ENCODE results near the gene KHDRBS2.

The KHDRBS2 gene

DNA sequence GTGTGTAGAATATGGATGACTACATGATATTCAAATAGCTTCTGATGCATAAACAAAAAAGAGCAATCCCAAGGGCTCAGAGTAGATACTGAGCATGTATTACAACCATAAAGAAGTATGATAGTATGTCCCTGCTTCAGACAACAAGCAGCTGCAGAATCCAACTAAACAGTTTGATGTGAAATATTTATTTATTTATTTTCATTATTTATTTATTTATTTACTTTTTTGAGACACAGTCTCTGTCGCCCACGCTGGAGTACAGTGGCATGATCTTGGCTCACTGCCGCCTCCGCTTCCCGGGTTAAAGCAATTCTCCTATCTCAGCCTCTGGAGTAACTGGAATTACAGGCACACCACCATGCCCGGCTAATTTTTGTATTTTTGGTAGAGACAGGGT is 384.3 kb downstream of the KHDRBS2 start:
- Histone ChIP-seq H3K27me3 (ENCODE audit: insufficient read depth, low read depth) (no peaks in the 10 kb centered on the region), H4K20me1 (ENCODE audit: insufficient read depth) (no peaks in the 10 kb centered on the region), H3K27ac (no peak overlapping the region), H3K4me1 (ENCODE audit: low read depth, poor library complexity, severe bottlenecking) (no peaks in the 10 kb centered on the region), H3K4me3 (IDR thresholded peaks at IDR 0.05; ENCODE audit: insufficient read depth, low read depth, low read length) (no peak overlapping the region), H3K4me2 (no peak overlapping the region), H2AFZ (ENCODE audit: low read depth) (no peak overlapping the region), H3K9ac (no peak overlapping the region), H3K79me2 (ENCODE audit: insufficient read depth, low read depth) (no peaks in the 10 kb centered on the region), H3K36me3 (ENCODE audit: insufficient read depth) (no peaks in the 10 kb centered on the region)
- TF ChIP-seq, protein P1, sequence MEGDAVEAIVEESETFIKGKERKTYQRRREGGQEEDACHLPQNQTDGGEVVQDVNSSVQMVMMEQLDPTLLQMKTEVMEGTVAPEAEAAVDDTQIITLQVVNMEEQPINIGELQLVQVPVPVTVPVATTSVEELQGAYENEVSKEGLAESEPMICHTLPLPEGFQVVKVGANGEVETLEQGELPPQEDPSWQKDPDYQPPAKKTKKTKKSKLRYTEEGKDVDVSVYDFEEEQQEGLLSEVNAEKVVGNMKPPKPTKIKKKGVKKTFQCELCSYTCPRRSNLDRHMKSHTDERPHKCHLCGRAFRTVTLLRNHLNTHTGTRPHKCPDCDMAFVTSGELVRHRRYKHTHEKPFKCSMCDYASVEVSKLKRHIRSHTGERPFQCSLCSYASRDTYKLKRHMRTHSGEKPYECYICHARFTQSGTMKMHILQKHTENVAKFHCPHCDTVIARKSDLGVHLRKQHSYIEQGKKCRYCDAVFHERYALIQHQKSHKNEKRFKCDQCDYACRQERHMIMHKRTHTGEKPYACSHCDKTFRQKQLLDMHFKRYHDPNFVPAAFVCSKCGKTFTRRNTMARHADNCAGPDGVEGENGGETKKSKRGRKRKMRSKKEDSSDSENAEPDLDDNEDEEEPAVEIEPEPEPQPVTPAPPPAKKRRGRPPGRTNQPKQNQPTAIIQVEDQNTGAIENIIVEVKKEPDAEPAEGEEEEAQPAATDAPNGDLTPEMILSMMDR (conservative IDR thresholded peaks at IDR 0.05; ENCODE audit: low read depth, low read length), result no peak

DNA sequence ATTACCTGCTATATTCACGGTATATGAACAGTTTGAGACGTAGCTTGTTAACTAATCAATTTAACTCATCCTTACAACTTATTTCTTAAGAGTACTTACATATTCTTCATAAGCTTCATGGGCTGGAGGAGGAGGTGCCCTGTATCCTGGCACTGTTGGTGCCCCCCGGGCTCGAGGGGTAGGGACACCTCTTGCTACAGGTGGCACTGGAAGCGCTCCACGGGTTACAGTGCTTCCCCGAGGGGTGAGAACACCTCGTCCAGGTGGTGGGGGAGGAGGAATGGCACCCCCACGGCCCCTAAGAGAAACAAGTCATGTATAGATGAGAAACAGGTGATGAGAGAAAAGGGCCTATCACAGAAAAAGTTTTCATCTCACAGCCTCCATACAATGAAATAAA is 391.5 kb downstream of the KHDRBS2 start:
- H4K20me1 ChIP-seq (ENCODE audit: insufficient read depth), result no peaks in the 10 kb centered on the region
- H3K4me2 ChIP-seq, result no peak overlapping the region
- H3K36me3 ChIP-seq (ENCODE audit: insufficient read depth), result no peaks in the 10 kb centered on the region
- H3K27me3 ChIP-seq (ENCODE audit: insufficient read depth, low read depth), result no peaks in the 10 kb centered on the region
- H3K27ac ChIP-seq, result no peak overlapping the region
- H3K4me3 ChIP-seq (IDR thresholded peaks at IDR 0.05; ENCODE audit: insufficient read depth, low read depth, low read length), result no peak overlapping the region
- no peaks in the 10 kb centered on the region for H3K79me2 ChIP-seq (ENCODE audit: insufficient read depth, low read depth)
- H3K9ac ChIP-seq, result no peak overlapping the region
- H3K4me1 ChIP-seq (ENCODE audit: low read depth, poor library complexity, severe bottlenecking), result peaks cover 16% of the 10 kb centered on the region
- TF ChIP-seq, protein P1 (conservative IDR thresholded peaks at IDR 0.05; ENCODE audit: low read depth, low read length), result no peak
- H2AFZ ChIP-seq (ENCODE audit: low read depth), result no peak overlapping the region

DNA sequence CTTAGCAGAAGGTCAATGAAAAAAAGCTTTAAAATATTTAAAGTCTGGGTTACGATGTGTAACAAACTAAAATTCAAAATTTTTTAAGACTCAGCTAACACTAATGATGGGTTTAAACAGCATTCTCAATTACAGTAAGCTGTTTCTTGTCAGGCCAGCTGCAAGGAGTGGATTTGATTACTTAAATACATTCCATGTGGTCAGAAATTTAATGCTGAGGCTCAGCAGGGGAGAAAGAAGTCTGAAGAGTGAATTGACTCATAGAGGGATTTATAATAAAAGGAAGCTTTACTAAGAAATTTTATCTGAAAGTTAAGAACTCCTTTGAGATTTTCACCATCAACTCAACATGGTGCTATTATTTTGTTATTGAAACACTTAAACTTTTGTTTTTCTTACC is 398.6 kb downstream of the KHDRBS2 start:
- TF ChIP-seq, protein P1 (conservative IDR thresholded peaks at IDR 0.05; ENCODE audit: low read depth, low read length), result no peak
- no peak overlapping the region for H2AFZ ChIP-seq (ENCODE audit: low read depth)
- peak overlapping the region; percentile 15; the same call in 1 of the 2 replicates for H3K9ac ChIP-seq
- H3K79me2 ChIP-seq (ENCODE audit: insufficient read depth, low read depth), result no peaks in the 10 kb centered on the region
- H3K27me3 ChIP-seq (ENCODE audit: insufficient read depth, low read depth), result no peaks in the 10 kb centered on the region
- peaks cover 83% of the 10 kb centered on the region for H3K4me1 ChIP-seq (ENCODE audit: low read depth, poor library complexity, severe bottlenecking)
- H3K27ac ChIP-seq, result peak overlapping the region; percentile 75
- H4K20me1 ChIP-seq (ENCODE audit: insufficient read depth), result no peaks in the 10 kb centered on the region
- H3K4me2 ChIP-seq, result peak overlapping the region; percentile 77
- no peak overlapping the region for H3K4me3 ChIP-seq (IDR thresholded peaks at IDR 0.05; ENCODE audit: insufficient read depth, low read depth, low read length)
- no peaks in the 10 kb centered on the region for H3K36me3 ChIP-seq (ENCODE audit: insufficient read depth)

DNA sequence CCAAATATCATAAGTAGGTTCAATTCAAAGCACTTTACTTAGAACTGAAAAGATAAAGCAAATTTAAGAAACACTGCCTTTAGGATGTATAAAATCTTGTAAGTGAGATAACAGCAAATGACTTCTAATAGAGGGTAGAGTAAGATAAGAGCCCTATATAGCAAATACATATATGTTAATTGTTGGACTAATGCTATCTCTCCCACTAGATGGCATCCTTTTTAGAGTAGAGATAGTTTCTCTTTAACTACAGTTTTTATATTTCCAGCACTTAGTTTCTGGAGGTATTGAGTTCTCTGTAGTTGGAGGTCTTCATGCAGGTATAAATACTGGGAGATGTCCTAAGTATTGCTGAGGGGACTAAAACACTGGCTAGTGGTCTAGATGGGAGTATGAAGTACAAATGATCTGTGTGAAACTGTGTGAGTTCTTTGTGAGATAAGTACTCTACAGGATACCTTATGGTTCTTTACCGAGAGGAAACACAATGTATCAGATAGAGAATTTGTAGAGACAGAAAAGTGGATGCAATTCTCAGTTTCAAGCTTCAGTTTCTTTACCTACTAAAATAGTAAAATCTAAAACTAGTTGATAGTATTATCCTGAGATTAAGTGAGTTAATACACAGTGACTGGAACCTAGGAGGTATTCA is 399.3 kb downstream of the KHDRBS2 start:
- TF ChIP-seq, protein P1 (conservative IDR thresholded peaks at IDR 0.05; ENCODE audit: low read depth, low read length), result peak; percentile 74
- H3K4me3 ChIP-seq (IDR thresholded peaks at IDR 0.05; ENCODE audit: insufficient read depth, low read depth, low read length), result no peak overlapping the region
- peaks cover 90% of the 10 kb centered on the region for H3K4me1 ChIP-seq (ENCODE audit: low read depth, poor library complexity, severe bottlenecking)
- H3K27ac ChIP-seq, result peak overlapping the region; percentile 75
- peak overlapping the region; percentile 15; the same call in 1 of the 2 replicates for H3K9ac ChIP-seq
- H4K20me1 ChIP-seq (ENCODE audit: insufficient read depth), result no peaks in the 10 kb centered on the region
- peak overlapping the region; percentile 77 for H3K4me2 ChIP-seq
- no peaks in the 10 kb centered on the region for H3K79me2 ChIP-seq (ENCODE audit: insufficient read depth, low read depth)
- 0 out of 2 replicates have a peak overlapping the region, but pooled peaks have one; percentile 22 for H2AFZ ChIP-seq (ENCODE audit: low read depth)
- no peaks in the 10 kb centered on the region for H3K36me3 ChIP-seq (ENCODE audit: insufficient read depth)
- no peaks in the 10 kb centered on the region for H3K27me3 ChIP-seq (ENCODE audit: insufficient read depth, low read depth)
